Measurements from ENCODE around the gene STAC.
A peak's percentile ranks its signal among the peaks of the same experiment; 100 is the strongest.

STAC gene

GRCh38 chr3:36380221-36381031 is at the start of gene STAC:
Gene STAC (plus strand): TSS chr3:36380504. CDS start chr3:36380644, 140 bp downstream.
- peak; percentile 33 for DNase-seq

GRCh38 chr3:36332139-36332538 is 48.2 kb upstream of the STAC start:
- DNase-seq = no peak

- no peak for DNase-seq
These were observed 18.1 kb upstream of the STAC start for GRCh38 chr3:36362216-36362615.

- no peak for DNase-seq
These were observed 17.3 kb upstream of the STAC start for GRCh38 chr3:36362973-36363372.

GRCh38 chr3:36364260-36364659 is 16.0 kb upstream of the STAC start:
- no peak for DNase-seq

GRCh38 chr3:36365829-36366228 is 14.5 kb upstream of the STAC start:
- DNase-seq = no peak

GRCh38 chr3:36366308-36366707 is 14.0 kb upstream of the STAC start:
- DNase-seq = peak; percentile 10

GRCh38 chr3:36367912-36368573 is 12.3 kb upstream of the STAC start:
- DNase-seq = no peak

GRCh38 chr3:36372534-36372935 is 7.8 kb upstream of the STAC start:
- no peak for DNase-seq

- no peak for DNase-seq
These were observed 7.2 kb upstream of the STAC start for GRCh38 chr3:36373084-36373483.

GRCh38 chr3:36373666-36374065 is 6.6 kb upstream of the STAC start:
- DNase-seq = no peak

- no peak for DNase-seq
These were observed 458 bp upstream of the STAC start for GRCh38 chr3:36379872-36380220.

GRCh38 chr3:36381311-36381956 is 1.1 kb downstream of the STAC start:
- no peak for DNase-seq

- DNase-seq = no peak
These were observed 13.3 kb downstream of the STAC start for GRCh38 chr3:36393563-36393962.

GRCh38 chr3:36394176-36394575 is 13.9 kb downstream of the STAC start:
- no peak for DNase-seq

- no peak for DNase-seq
These were observed 17.5 kb downstream of the STAC start for GRCh38 chr3:36397841-36398240.

- DNase-seq = no peak
These were observed 19.6 kb downstream of the STAC start for GRCh38 chr3:36399933-36400332.

- no peak for DNase-seq
These were observed 20.8 kb downstream of the STAC start for GRCh38 chr3:36401056-36401455.

GRCh38 chr3:36403661-36404060 is 23.4 kb downstream of the STAC start:
- no peak for DNase-seq

- DNase-seq = no peak
These were observed 24.9 kb downstream of the STAC start for GRCh38 chr3:36405190-36405589.

- DNase-seq = no peak
These were observed 27.8 kb downstream of the STAC start for GRCh38 chr3:36408146-36408545.

GRCh38 chr3:36409862-36410261 is 29.6 kb downstream of the STAC start:
- no peak for DNase-seq

GRCh38 chr3:36411587-36411986 is 31.3 kb downstream of the STAC start:
- no peak for DNase-seq

GRCh38 chr3:36416599-36416998 is 36.3 kb downstream of the STAC start:
- no peak for DNase-seq
